Measurements from ENCODE around the gene CLIC5. TPM values are rescaled to one million over a fixed set of nuclear protein-coding genes. Genes with fewer than 3 reads are reported as not detected.

The CLIC5 gene
- total RNA-seq, 1 donor from 2014 or later = 0.32 TPM

DNA sequence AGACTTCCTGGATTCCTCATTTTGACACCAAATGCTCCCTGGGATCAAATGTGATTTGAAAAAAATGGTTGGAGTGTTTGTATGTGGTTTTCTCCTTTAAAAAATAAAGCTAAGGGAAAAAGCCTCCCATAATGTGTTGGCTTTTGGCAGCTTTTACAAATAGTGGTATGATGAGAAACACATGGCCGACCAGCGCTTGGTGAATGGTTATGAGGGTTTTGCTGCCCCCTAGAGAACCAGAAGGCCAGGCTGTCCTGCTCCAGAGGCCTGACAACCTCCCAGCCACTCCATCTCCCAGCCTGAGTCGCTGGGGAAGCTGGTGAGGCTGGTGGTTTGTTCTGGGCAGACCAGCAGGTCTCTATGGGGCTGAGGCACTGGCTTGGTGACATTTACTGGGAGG lies 69.3 kb downstream of the CLIC5 start:
- Histone ChIP-seq H3K27ac (ENCODE audit: low read depth, low read length) (no peak overlapping the region), H4K20me1 (ENCODE audit: insufficient read depth, low read length) (no peaks in the 10 kb centered on the region), H3K4me1 (ENCODE audit: insufficient read depth, low read length) (no peaks in the 10 kb centered on the region), H3K79me2 (ENCODE audit: insufficient read depth, low read length) (no peaks in the 10 kb centered on the region), H3K9ac (ENCODE audit: low read length) (no peak overlapping the region), H3K4me2 (ENCODE audit: low read length) (no peak overlapping the region), H3K27me3 (ENCODE audit: insufficient read depth, low read length) (no peaks in the 10 kb centered on the region), H3K36me3 (ENCODE audit: insufficient read depth, low read length) (no peaks in the 10 kb centered on the region), H3K9me3 (ENCODE audit: insufficient read depth, low read depth, low read length) (no peaks in the 10 kb centered on the region), H3K4me3 (ENCODE audit: insufficient read depth, low read depth, low read length) (no peak overlapping the region), H2AFZ (ENCODE audit: low read depth, low read length) (no peak overlapping the region)
- no peak overlapping the region for H3K4me3 Mint-ChIP-seq (ENCODE audit: unreplicated experiment)
- H3K9me3 Mint-ChIP-seq (ENCODE audit: unreplicated experiment) = no peaks in the 10 kb centered on the region
- DNase-seq (ENCODE audit: low read depth) = peak; percentile 67
- no peaks in the 10 kb centered on the region for H3K36me3 Mint-ChIP-seq (ENCODE audit: low read depth, unreplicated experiment)
- no peak for FAIRE-seq
- H3K27ac Mint-ChIP-seq (ENCODE audit: unreplicated experiment) = no peak overlapping the region
- H3K4me1 Mint-ChIP-seq (ENCODE audit: low read depth, unreplicated experiment) = peaks cover 18% of the 10 kb centered on the region
- TF ChIP-seq, protein P1, sequence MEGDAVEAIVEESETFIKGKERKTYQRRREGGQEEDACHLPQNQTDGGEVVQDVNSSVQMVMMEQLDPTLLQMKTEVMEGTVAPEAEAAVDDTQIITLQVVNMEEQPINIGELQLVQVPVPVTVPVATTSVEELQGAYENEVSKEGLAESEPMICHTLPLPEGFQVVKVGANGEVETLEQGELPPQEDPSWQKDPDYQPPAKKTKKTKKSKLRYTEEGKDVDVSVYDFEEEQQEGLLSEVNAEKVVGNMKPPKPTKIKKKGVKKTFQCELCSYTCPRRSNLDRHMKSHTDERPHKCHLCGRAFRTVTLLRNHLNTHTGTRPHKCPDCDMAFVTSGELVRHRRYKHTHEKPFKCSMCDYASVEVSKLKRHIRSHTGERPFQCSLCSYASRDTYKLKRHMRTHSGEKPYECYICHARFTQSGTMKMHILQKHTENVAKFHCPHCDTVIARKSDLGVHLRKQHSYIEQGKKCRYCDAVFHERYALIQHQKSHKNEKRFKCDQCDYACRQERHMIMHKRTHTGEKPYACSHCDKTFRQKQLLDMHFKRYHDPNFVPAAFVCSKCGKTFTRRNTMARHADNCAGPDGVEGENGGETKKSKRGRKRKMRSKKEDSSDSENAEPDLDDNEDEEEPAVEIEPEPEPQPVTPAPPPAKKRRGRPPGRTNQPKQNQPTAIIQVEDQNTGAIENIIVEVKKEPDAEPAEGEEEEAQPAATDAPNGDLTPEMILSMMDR (IDR thresholded peaks at IDR 0.05; ENCODE audit: insufficient read depth, low read depth, low read length) = peak; percentile 21
- TF ChIP-seq EZH2 (IDR thresholded peaks at IDR 0.05; ENCODE audit: insufficient read depth, low read length) = no peak
- no peaks in the 10 kb centered on the region for H3K27me3 Mint-ChIP-seq (ENCODE audit: low read depth, unreplicated experiment)

DNA sequence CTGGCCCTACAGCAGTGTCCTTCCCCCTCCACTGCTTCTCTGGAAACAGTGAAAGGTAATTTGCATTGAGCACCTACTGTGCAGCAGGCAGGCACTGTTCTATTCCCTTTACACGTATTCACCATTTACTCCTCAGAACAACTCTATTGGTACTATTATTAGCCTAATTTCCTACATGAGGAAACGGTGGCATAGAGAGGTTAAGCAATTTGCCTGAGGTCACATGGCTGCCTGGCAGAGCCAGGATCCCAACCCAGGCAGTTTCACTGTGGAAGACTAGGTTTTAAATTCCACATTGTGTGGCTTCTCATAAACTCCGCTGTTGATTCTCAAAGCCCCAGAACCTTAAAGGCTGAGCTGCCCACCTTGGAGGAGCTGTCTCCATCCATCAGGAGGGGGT lies 72.7 kb downstream of the CLIC5 start:
- Histone ChIP-seq H3K36me3 (ENCODE audit: insufficient read depth, low read length) (no peaks in the 10 kb centered on the region), H3K9ac (ENCODE audit: low read length) (no peak overlapping the region), H3K27ac (ENCODE audit: low read depth, low read length) (no peak overlapping the region), H2AFZ (ENCODE audit: low read depth, low read length) (no peak overlapping the region), H3K4me2 (ENCODE audit: low read length) (no peak overlapping the region), H3K9me3 (ENCODE audit: insufficient read depth, low read depth, low read length) (no peaks in the 10 kb centered on the region), H3K4me3 (ENCODE audit: insufficient read depth, low read depth, low read length) (no peak overlapping the region), H3K27me3 (ENCODE audit: insufficient read depth, low read length) (peaks cover 16% of the 10 kb centered on the region), H4K20me1 (ENCODE audit: insufficient read depth, low read length) (no peaks in the 10 kb centered on the region), H3K4me1 (ENCODE audit: insufficient read depth, low read length) (no peaks in the 10 kb centered on the region), H3K79me2 (ENCODE audit: insufficient read depth, low read length) (no peaks in the 10 kb centered on the region)
- no peak for FAIRE-seq
- no peak for TF ChIP-seq EZH2 (IDR thresholded peaks at IDR 0.05; ENCODE audit: insufficient read depth, low read length)
- TF ChIP-seq, protein P1 (IDR thresholded peaks at IDR 0.05; ENCODE audit: insufficient read depth, low read depth, low read length) = no peak
- H3K36me3 Mint-ChIP-seq (ENCODE audit: low read depth, unreplicated experiment) = no peaks in the 10 kb centered on the region
- peaks cover 12% of the 10 kb centered on the region for H3K4me1 Mint-ChIP-seq (ENCODE audit: low read depth, unreplicated experiment)
- no peak overlapping the region for H3K27ac Mint-ChIP-seq (ENCODE audit: unreplicated experiment)
- no peak for DNase-seq (ENCODE audit: low read depth)
- peaks cover 12% of the 10 kb centered on the region for H3K27me3 Mint-ChIP-seq (ENCODE audit: low read depth, unreplicated experiment)
- H3K4me3 Mint-ChIP-seq (ENCODE audit: unreplicated experiment) = no peak overlapping the region
- H3K9me3 Mint-ChIP-seq (ENCODE audit: unreplicated experiment) = no peaks in the 10 kb centered on the region

GRCh38 chr6:45933855-45934254 lies 81.8 kb downstream of the CLIC5 start:
- FAIRE-seq (no peak), DNase-seq (ENCODE audit: low read depth) (peak; percentile 50)
- Histone ChIP-seq H3K27me3 (ENCODE audit: insufficient read depth, low read length) (peaks cover 21% of the 10 kb centered on the region), H2AFZ (ENCODE audit: low read depth, low read length) (no peak overlapping the region), H4K20me1 (ENCODE audit: insufficient read depth, low read length) (no peaks in the 10 kb centered on the region), H3K27ac (ENCODE audit: low read depth, low read length) (no peak overlapping the region), H3K4me1 (ENCODE audit: insufficient read depth, low read length) (peaks cover 7% of the 10 kb centered on the region), H3K79me2 (ENCODE audit: insufficient read depth, low read length) (no peaks in the 10 kb centered on the region), H3K36me3 (ENCODE audit: insufficient read depth, low read length) (no peaks in the 10 kb centered on the region), H3K9me3 (ENCODE audit: insufficient read depth, low read depth, low read length) (no peaks in the 10 kb centered on the region), H3K4me3 (ENCODE audit: insufficient read depth, low read depth, low read length) (no peak overlapping the region), H3K9ac (ENCODE audit: low read length) (no peak overlapping the region), H3K4me2 (ENCODE audit: low read length) (peak overlapping the region; percentile 49)
- Mint-ChIP-seq H3K4me1 (ENCODE audit: low read depth, unreplicated experiment) (peaks cover 5% of the 10 kb centered on the region), H3K9me3 (ENCODE audit: unreplicated experiment) (no peaks in the 10 kb centered on the region), H3K27me3 (ENCODE audit: low read depth, unreplicated experiment) (peaks cover 22% of the 10 kb centered on the region), H3K4me3 (ENCODE audit: unreplicated experiment) (no peak overlapping the region), H3K27ac (ENCODE audit: unreplicated experiment) (no peak overlapping the region), H3K36me3 (ENCODE audit: low read depth, unreplicated experiment) (no peaks in the 10 kb centered on the region)
- TF ChIP-seq EZH2 (IDR thresholded peaks at IDR 0.05; ENCODE audit: insufficient read depth, low read length) = no peak
- TF ChIP-seq, protein P1 (IDR thresholded peaks at IDR 0.05; ENCODE audit: insufficient read depth, low read depth, low read length) = no peak

Measured in astrocyte (in vitro differentiated cells and primary cell).